Testis (tissue), 3 donors: ENCODE results near the gene BPIFA1. TPM values are rescaled to one million over a fixed set of nuclear protein-coding genes. Genes with fewer than 3 reads are reported as not detected.

ENCODE experiments used
- DNase-seq: peaks from one replicate; pipeline ENCODE4 v3.0.0-alpha.2; 2019
- H3K27ac ChIP-seq, 2 donors: fragments of 200-600 bp; sonication (generic); one replicate each; pipeline ENCODE4 v1.5.1; 2019
- H3K27me3 ChIP-seq: fragments of 200-600 bp; sonication (generic); one replicate; pipeline ENCODE4 v1.5.1; 2019
- H3K36me3 ChIP-seq: fragments of 200-600 bp; sonication (generic); one replicate; pipeline ENCODE4 v1.5.1; 2017; ENCODE audit warnings: low read depth; ENCODE audit errors: missing control alignments
- H3K4me1 ChIP-seq: fragments of 200-600 bp; sonication (generic); one replicate; pipeline ENCODE4 v1.5.1; 2019
- H3K4me3 ChIP-seq, 2 donors: fragments of 200-600 bp; sonication (generic); one replicate each; pipeline ENCODE4 v1.5.1; 2017 to 2019
- H3K9me3 ChIP-seq: fragments of 200-600 bp; sonication (generic); one replicate; pipeline ENCODE4 v1.5.1; 2017
- CTCF ChIP-seq, 3 experiments: fragments of 450-650 bp in 2 of 3; fragments of 200-600 bp in 1 of 3; sonication (generic) in 1 of 3; IDR thresholded peaks; one replicate each; pipeline ENCODE4 v1.5.1; 2016 to 2019; ENCODE audit warnings: antibody characterized with exemption in 3 of 3, mild to moderate bottlenecking in 2 of 3, moderate library complexity in 1 of 3
- POLR2A ChIP-seq: fragments of 450-650 bp; IDR thresholded peaks from one replicate; pipeline ENCODE4 v1.6.1; 2017; ENCODE audit warnings: antibody characterized with exemption, mild to moderate bottlenecking, moderate library complexity
- WGBS, 2 donors: methylation state at CpG; one replicate each; pipeline ENCODE4 v1.1.5; 2018; 5-methylcytosine and 5-hydroxymethylcytosine counted together
- intact Hi-C: fragments of 100-400 bp; cut with DNase I; formaldehyde crosslinking; loops from one replicate; pipeline ENCODE4 v1.15.1; 2023; ENCODE audit warnings: low total_unique reads
- polyA plus RNA-seq: library from polyadenylated mRNA; stranded (reverse); fragments of 350-450 nt; fragmentation: Illumina TruSeq; extraction: RNeasy Lipid Tissue Mini Kit (QIAGEN cat#74804); gene quantifications from one replicate; pipeline ENCODE4 v1.2.3, GENCODE V29; 2014; ENCODE audit warnings: low read depth, low replicate concordance; ENCODE audit not compliant: insufficient read depth
- total RNA-seq, 2 donors: library from RNA; depleted of rRNA; stranded (reverse); fragments of >200 nt; gene quantifications; one replicate each; pipeline ENCODE4 v1.2.3, GENCODE V29; 2016

Gene BPIFA1
- total and polyA plus RNA-seq, 3 donors from 2014 or later: 1.6 TPM; not detected in 2

GRCh38 chr20:33273117-33273851 is 37.5 kb downstream of the BPIFA1 start:
- no peaks in the 10 kb centered on the region for H3K36me3 ChIP-seq
- 68 to 71% methylated on average over 11 to 13 of the region's 13 CpGs for WGBS, 2 donors
- TF ChIP-seq POLR2A (no peak), CTCF (IDR thresholded peaks at IDR 0.05) (no peak)
- H3K9me3 ChIP-seq: no peaks in the 10 kb centered on the region
- DNase-seq: no peak
- no peak overlapping the region for H3K27ac ChIP-seq
- H3K27me3 ChIP-seq: no peaks in the 10 kb centered on the region
- no peaks in the 10 kb centered on the region for H3K4me1 ChIP-seq
- intact Hi-C loops: no loop called here
- no peak overlapping the region for H3K4me3 ChIP-seq

GRCh38 chr20:33275215-33275614 is 39.4 kb downstream of the BPIFA1 start:
- no peaks in the 10 kb centered on the region for H3K4me1 ChIP-seq
- no peak overlapping the region for H3K4me3 ChIP-seq
- WGBS, 2 donors: 79 to 88% methylated on average over 7 to 8 of the region's 8 CpGs
- H3K9me3 ChIP-seq: no peaks in the 10 kb centered on the region
- TF ChIP-seq POLR2A (no peak), CTCF (IDR thresholded peaks at IDR 0.05) (no peak)
- no peaks in the 10 kb centered on the region for H3K27me3 ChIP-seq
- H3K36me3 ChIP-seq: no peaks in the 10 kb centered on the region
- intact Hi-C loops: no loop called here
- DNase-seq: no peak
- H3K27ac ChIP-seq: no peak overlapping the region

- H3K9me3 ChIP-seq: no peaks in the 10 kb centered on the region
- no peak for DNase-seq
- no peak overlapping the region for H3K4me3 ChIP-seq
- WGBS, 2 donors: 43 to 46% methylated on average over 3 of the region's 3 CpGs
- no peak overlapping the region for H3K27ac ChIP-seq
- no peaks in the 10 kb centered on the region for H3K4me1 ChIP-seq
- intact Hi-C loops: no loop called here
- no peaks in the 10 kb centered on the region for H3K27me3 ChIP-seq
- TF ChIP-seq CTCF (IDR thresholded peaks at IDR 0.05) (no peak), POLR2A (no peak)
- H3K36me3 ChIP-seq: no peaks in the 10 kb centered on the region
Measured at GRCh38 chr20:33275871-33276270, 40.1 kb downstream of the BPIFA1 start.

GRCh38 chr20:33276303-33277113 is 40.7 kb downstream of the BPIFA1 start:
- 74 to 81% methylated on average over 10 to 12 of the region's 12 CpGs for WGBS, 2 donors
- Histone ChIP-seq H3K27ac (no peak overlapping the region), H3K9me3 (no peaks in the 10 kb centered on the region), H3K36me3 (no peaks in the 10 kb centered on the region), H3K27me3 (no peaks in the 10 kb centered on the region), H3K4me1 (no peaks in the 10 kb centered on the region), H3K4me3 (no peak overlapping the region)
- intact Hi-C loops: no loop called here
- TF ChIP-seq POLR2A (no peak), CTCF (IDR thresholded peaks at IDR 0.05) (no peak)
- DNase-seq: no peak
